RWPE1 (cell line): ENCODE data around the gene ADGRG3.

ENCODE experiments used
- CTCF ChIA-PET: fragments of 350-600 bp; sonication (Branson Sonifier 250); formaldehyde crosslinking; extraction: SDS; loops from one replicate; lab custom pipeline; 2021; lab: Yijun Ruan, JAX
- POLR2A ChIA-PET: fragments of 400-600 bp; formaldehyde crosslinking; extraction: SDS; loops from one replicate; lab custom pipeline; 2020; ENCODE audit warnings: antibody characterized with exemption; ENCODE audit not compliant: low non-redundant PET; lab: Yijun Ruan, JAX
- DNase-seq: peaks from one replicate; pipeline ENCODE4 v3.0.0; 2012; ENCODE audit warnings: low spot score
- H3K27ac ChIP-seq: fragments of 450-650 bp; 2 replicates; pipeline ENCODE4 v1.5.1; 2017
- TF ChIP-seq, protein P1 (sequence below): fragments of 450-650 bp; conservative IDR thresholded peaks from 2 replicates; pipeline ENCODE4 v1.5.1; 2017; ENCODE audit warnings: low read depth, mild to moderate bottlenecking

ADGRG3 gene

DNA sequence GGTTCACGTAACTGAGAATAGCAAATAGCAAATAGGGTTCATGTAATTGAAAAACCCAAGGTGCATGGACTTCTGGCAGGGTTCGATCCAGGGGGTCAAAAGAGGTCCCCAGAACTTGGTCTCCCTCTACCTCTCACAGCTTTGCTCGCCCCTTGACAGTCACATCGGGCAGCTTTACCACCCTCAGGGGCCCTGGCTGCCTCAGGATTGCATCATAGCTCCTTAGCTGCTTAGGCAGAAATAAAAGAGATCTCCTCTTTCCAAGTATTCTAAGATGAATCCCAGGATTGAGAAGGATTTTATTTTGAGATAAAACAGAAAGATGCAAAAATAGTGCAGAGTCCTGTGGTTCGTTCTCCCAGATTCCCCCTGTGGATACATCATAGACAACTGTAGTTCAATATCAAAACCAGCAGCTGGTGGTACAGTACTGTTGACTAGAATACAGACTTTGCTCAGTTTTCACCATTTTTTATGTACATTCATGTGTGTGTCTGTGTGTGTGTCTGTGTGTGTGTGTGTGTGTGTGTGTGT is 12.8 kb downstream of the ADGRG3 start:
- ChIA-PET POLR2A (no interaction called here), CTCF (interaction anchor here (0.7 kb wide), 1 partner anchor 1653 kb away, joined by 3 read pairs; no protein-coding TSS in a partner anchor)
- TF ChIP-seq, protein P1, sequence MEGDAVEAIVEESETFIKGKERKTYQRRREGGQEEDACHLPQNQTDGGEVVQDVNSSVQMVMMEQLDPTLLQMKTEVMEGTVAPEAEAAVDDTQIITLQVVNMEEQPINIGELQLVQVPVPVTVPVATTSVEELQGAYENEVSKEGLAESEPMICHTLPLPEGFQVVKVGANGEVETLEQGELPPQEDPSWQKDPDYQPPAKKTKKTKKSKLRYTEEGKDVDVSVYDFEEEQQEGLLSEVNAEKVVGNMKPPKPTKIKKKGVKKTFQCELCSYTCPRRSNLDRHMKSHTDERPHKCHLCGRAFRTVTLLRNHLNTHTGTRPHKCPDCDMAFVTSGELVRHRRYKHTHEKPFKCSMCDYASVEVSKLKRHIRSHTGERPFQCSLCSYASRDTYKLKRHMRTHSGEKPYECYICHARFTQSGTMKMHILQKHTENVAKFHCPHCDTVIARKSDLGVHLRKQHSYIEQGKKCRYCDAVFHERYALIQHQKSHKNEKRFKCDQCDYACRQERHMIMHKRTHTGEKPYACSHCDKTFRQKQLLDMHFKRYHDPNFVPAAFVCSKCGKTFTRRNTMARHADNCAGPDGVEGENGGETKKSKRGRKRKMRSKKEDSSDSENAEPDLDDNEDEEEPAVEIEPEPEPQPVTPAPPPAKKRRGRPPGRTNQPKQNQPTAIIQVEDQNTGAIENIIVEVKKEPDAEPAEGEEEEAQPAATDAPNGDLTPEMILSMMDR, result no peak
- H3K27ac ChIP-seq, result no peak overlapping the region
- DNase-seq, result no peak

DNA sequence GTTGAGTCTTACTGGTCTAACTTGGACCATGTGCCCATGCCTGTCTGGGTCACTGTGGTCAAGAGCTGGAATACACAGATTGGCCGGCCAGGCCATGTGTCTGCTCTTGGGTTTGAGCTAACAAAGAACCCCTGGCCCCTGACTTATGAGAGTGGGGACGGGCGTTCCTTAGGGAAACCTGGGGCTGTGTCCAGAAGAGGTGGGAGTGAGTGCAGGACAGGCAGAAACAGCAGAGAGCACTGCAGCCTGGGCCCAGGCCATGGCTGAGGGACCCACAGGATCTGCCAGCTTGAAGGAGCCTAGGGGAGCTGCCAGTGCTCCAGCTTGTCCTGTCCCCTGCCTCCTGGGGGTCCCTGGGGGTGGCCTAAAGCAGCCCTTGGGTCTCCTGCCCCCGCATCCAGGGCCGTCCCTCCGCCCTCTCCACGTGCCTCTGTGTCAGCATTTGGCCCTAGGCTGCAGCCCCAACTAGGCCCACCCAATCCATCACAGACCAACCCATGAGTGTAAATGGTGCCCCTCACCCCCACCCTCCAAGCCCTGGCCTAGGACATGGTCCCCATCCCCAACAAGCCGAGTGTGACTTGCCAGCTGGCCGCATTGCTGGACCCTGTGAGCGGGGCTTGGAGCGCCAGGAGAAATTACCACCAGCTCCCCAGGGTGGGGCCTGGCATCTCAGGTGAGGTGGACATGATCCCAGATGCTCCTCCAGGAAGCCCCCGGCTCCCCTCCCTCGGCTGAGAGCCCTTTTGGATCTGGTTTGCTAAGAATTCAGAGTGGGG is 14.0 kb downstream of the ADGRG3 start:
- H3K27ac ChIP-seq, result no peak overlapping the region
- POLR2A ChIA-PET, result no interaction called here
- TF ChIP-seq, protein P1, result no peak
- DNase-seq, result no peak
- CTCF ChIA-PET, result interaction anchor here (0.7 kb wide), 1 partner anchor 1654 kb away, joined by 3 read pairs; no protein-coding TSS in a partner anchor

DNA sequence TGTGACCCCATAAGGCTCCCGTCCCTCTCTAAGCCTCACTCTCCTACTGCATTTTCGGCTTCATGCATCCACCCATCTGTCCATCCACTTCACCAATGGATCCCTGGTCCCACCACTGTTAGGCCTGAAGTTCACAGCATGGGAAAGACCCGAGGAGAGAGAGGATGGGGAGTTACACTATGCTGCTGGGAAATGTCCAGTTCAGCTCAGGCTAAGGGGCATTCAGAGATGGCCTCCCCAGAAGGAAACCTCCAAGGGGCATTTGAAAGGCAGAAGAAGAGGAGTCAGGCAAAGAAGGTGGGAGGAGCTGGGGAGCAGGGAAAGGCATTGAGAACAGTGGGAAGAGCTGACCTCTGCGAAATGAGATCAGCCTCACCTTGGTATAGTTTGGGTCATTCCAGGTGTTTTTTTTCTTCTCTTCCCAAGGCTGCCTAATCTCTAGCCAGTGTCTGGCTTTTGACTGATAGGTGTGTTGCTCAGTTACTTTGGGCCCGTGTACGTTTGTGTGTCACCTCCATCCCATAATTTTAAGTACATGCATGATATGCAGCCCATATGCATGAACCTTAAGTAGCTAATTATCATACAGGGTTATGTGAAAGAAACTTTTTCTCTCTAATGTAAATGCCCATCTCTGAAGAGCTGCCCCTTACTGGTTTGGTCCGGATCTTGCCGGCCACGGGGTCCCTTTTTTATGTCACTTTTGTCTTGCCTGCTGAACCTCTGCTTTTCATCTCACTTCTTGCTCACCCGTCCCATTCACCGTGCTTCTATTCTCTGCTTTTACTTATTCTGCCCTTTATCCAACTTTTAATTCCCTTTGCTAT is 14.9 kb downstream of the ADGRG3 start:
- CTCF ChIA-PET, result no interaction called here
- TF ChIP-seq, protein P1, result no peak
- POLR2A ChIA-PET, result no interaction called here
- no peak for DNase-seq
- H3K27ac ChIP-seq, result no peak overlapping the region

DNA sequence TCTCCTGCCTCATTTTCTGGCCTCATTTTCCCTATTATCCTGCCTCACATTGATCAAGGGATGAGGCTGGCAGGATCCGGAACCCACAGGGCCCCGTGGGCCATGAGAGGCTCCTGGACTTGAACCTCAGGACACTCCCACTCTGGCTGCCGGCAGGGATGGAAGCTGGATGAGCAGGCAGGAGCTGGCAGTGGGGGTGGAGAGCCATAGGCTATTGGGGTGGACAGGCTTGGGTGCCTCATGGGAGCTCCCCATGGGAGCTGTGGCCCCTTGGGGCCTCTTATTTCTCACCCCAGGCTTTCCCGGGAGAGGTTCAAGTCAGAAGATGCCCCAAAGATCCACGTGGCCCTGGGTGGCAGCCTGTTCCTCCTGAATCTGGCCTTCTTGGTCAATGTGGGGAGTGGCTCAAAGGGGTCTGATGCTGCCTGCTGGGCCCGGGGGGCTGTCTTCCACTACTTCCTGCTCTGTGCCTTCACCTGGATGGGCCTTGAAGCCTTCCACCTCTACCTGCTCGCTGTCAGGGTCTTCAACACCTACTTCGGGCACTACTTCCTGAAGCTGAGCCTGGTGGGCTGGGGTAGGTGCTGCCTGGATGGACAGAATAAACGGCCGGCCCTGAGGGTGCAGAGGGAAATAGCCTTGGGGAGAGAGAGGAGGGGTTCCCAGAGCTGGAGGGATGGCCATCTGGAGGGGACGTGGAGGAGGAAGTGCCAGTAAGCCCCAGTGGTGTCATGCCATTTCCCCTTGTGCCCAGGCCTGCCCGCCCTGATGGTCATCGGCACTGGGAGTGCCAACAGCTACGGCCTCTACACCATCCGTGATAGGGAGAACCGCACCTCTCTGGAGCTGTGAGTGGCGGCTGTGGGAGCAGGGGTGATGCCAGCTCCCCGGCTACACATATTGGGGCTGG is 15.8 kb downstream of the ADGRG3 start:
- H3K27ac ChIP-seq, result no peak overlapping the region
- no peak for DNase-seq
- ChIA-PET CTCF (interaction anchor here (0.5 kb wide), 1 partner anchor 88 kb away, joined by 3 read pairs; no protein-coding TSS in a partner anchor), POLR2A (no interaction called here)
- TF ChIP-seq, protein P1, result no peak

DNA sequence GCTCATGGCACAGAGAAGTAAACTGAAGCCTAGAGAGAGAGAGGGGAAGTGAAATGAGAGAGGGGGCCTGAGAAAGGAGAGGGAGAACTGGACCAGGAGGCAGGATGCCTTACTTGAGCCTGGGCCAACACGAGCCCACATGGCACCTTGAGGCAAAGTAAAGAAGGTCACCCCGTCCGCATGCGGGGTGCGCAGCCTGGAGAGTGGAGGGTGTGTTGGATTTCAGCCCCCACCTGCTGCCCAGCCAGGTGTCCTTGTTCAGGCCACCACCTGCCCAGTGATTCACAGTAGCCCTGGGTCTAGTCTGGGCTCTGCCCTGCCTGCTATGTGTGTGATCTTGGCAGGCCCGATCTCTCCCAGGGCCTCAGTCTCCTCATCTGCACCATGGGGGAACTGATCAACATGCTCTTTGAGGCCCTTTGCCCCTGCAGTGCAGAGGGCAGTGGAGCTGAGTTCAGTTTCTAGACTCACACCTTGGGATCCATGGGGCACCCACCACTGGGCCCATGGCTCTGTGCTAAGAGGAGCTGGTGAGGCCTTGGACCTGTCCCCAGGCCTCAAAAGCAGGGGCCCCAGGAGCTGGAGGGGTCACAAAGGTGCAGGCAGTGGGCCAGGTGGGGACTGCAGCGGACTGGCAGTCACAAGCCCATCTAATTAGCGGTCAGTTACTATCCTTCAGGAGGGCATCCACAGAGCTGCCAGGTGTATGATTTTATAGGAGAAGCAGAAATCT is 16.7 kb downstream of the ADGRG3 start:
- CTCF ChIA-PET, result no interaction called here
- DNase-seq, result no peak
- POLR2A ChIA-PET, result no interaction called here
- no peak overlapping the region for H3K27ac ChIP-seq
- TF ChIP-seq, protein P1, result no peak
